CD4-positive, alpha-beta T cell (primary cell): ENCODE data around the gene ALPG. TPM values are rescaled to one million over a fixed set of nuclear protein-coding genes. Genes with fewer than 3 reads are reported as not detected.
"Not testable (repeated sequence)": the region's sequence is repeated elsewhere in the genome, so short reads cannot be mapped to it uniquely, and the experiment has no call there.

Source experiments
- ATAC-seq: fragments of 200-7000 bp; cut with Tn5 transposase; one replicate; pipeline ENCODE4 v1.10.0; 2022; ENCODE audit warnings: mild to moderate bottlenecking; ENCODE audit not compliant: poor library complexity
- CTCF ChIA-PET: fragments of 350-600 bp; sonication (Branson Sonifier 250); formaldehyde crosslinking; loops from one replicate; lab custom pipeline; 2021; ENCODE audit warnings: antibody characterized with exemption, inconsistent platforms; lab: Charles Lee
- POLR2A ChIA-PET: fragments of 350-600 bp; sonication (Branson Sonifier 250); formaldehyde crosslinking; loops from one replicate; lab custom pipeline; 2021; ENCODE audit warnings: antibody characterized with exemption, inconsistent platforms; lab: Charles Lee
- DNase-seq, 14 experiments: peaks; one replicate each; pipeline ENCODE4 v3.0.0-alpha.2; 2013 to 2020; ENCODE audit warnings: mixed read lengths in 2 of 14
- H3K27ac ChIP-seq, 2 donors: one replicate each; pipeline versions ENCODE4 v1.5.1 to v1.7.0; 2013; ENCODE audit warnings: low read length in 2 of 2, low read depth in 1 of 2, mild to moderate bottlenecking in 1 of 2
- H3K27me3 ChIP-seq, 2 experiments: 1 replicate in 1 of 2; 2 replicates in 1 of 2; pipeline versions ENCODE4 v1.6.1 to v1.7.0; 2013; ENCODE audit warnings: low read length in 2 of 2, control low read depth in 1 of 2, mild to moderate bottlenecking in 1 of 2, moderate library complexity in 1 of 2; ENCODE audit not compliant: insufficient read depth in 2 of 2, control insufficient read depth in 1 of 2
- H3K36me3 ChIP-seq: one replicate; pipeline ENCODE4 v1.6.1; 2013; ENCODE audit warnings: low read length, control low read depth; ENCODE audit not compliant: insufficient read depth
- H3K4me1 ChIP-seq: one replicate; pipeline ENCODE4 v1.6.1; 2013; ENCODE audit warnings: low read length, control low read depth; ENCODE audit not compliant: insufficient read depth
- H3K4me3 ChIP-seq: one replicate; pipeline ENCODE4 v1.5.1; 2013; ENCODE audit warnings: mild to moderate bottlenecking, low read length, moderate library complexity
- H3K9me3 ChIP-seq, 2 experiments: 1 replicate in 1 of 2; 2 replicates in 1 of 2; pipeline versions ENCODE4 v1.6.1 to v1.7.0; 2013; ENCODE audit warnings: low read length in 2 of 2, mild to moderate bottlenecking in 2 of 2, control low read depth in 1 of 2, moderate library complexity in 1 of 2; ENCODE audit not compliant: control insufficient read depth in 1 of 2, insufficient read depth in 1 of 2
- H3K27ac Mint-ChIP-seq: one replicate; pipeline ENCODE4 v1.8.0; 2020; ENCODE audit warnings: mixed read lengths
- H3K27me3 Mint-ChIP-seq: one replicate; pipeline ENCODE4 v1.8.0; 2021; ENCODE audit warnings: mixed read lengths
- H3K36me3 Mint-ChIP-seq: one replicate; pipeline ENCODE4 v1.8.0; 2021; ENCODE audit warnings: low read depth, mixed read lengths
- H3K4me1 Mint-ChIP-seq: one replicate; pipeline ENCODE4 v1.8.0; 2021; ENCODE audit warnings: low read depth, mixed read lengths
- H3K4me3 Mint-ChIP-seq: one replicate; pipeline ENCODE4 v1.8.0; 2020; ENCODE audit warnings: mild to moderate bottlenecking, mixed read lengths
- H3K9me3 Mint-ChIP-seq: one replicate; pipeline ENCODE4 v1.8.0; 2020; ENCODE audit warnings: mixed read lengths
- CTCF ChIP-seq: fragments of 200-600 bp; IDR thresholded peaks from one replicate; pipeline ENCODE4 v1.8.0; 2022; ENCODE audit warnings: antibody characterized with exemption, mild to moderate bottlenecking
- intact Hi-C, 2 experiments: fragments of 100-400 bp; cut with DNase I in 1 of 2; cut with micrococcal nuclease in 1 of 2; formaldehyde crosslinking; loops; one replicate each; pipeline versions ENCODE4 v1.15.1 to v1.9.0; 2023 to 2025; cut with DNase I, micrococcal nuclease
- total RNA-seq, 174 experiments: library from RNA in 2 of 174; stranded (reverse) in 2 of 174; gene quantifications; one replicate each; pipeline ENCODE4 v1.2.3 and lab custom pipeline; 2021 to 2026

Gene ALPG
- total RNA-seq, 2 experiments from 2014 or later: not detected

DNA sequence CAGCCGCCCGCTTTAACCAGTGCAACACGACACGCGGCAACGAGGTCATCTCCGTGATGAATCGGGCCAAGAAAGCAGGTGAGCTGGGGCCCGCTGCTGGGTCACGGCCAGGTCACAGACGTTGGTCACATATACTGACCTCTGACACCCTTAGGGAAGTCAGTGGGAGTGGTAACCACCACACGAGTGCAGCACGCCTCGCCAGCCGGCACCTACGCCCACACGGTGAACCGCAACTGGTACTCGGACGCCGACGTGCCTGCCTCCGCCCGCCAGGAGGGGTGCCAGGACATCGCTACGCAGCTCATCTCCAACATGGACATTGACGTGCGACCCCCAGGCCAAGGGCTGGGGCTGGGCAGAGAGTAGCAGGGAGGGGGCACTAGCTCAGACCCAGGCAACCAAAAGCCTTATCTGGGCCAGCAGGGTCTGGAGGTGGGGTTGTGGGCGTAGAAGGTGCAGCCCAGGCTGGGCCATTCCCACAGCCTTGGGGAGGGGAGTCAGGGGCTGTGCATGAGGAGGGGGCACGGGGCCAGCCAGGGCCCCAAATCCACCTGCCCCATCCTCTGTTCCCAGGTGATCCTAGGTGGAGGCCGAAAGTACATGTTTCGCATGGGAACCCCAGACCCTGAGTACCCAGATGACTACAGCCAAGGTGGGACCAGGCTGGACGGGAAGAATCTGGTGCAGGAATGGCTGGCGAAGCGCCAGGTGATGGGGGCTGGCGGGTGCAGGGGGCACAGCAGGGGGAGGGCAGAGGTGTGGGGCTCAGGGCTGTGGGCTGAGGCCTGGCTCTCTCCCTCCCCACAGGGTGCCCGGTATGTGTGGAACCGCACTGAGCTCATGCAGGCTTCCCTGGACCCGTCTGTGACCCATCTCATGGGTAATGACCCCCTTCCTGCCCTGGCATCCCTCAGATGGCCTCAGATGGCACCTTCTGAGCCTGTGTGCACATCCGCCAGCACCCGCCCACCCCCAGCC lies 26.7 kb upstream of the ALPG start:
- DNase-seq, H3K27ac Mint-ChIP-seq, H3K4me1 ChIP-seq, H3K36me3 ChIP-seq, H3K9me3 ChIP-seq, POLR2A ChIA-PET, CTCF ChIA-PET, H3K4me1 Mint-ChIP-seq, ATAC-seq, H3K9me3 Mint-ChIP-seq, intact Hi-C loops, H3K27ac ChIP-seq, H3K4me3 ChIP-seq, H3K36me3 Mint-ChIP-seq, H3K4me3 Mint-ChIP-seq: not testable (repeated sequence)
- peaks cover 26% of the 10 kb centered on the region for H3K27me3 Mint-ChIP-seq
- H3K27me3 ChIP-seq: peaks cover 6 to 14% of the 10 kb centered on the region in 2 experiments

DNA sequence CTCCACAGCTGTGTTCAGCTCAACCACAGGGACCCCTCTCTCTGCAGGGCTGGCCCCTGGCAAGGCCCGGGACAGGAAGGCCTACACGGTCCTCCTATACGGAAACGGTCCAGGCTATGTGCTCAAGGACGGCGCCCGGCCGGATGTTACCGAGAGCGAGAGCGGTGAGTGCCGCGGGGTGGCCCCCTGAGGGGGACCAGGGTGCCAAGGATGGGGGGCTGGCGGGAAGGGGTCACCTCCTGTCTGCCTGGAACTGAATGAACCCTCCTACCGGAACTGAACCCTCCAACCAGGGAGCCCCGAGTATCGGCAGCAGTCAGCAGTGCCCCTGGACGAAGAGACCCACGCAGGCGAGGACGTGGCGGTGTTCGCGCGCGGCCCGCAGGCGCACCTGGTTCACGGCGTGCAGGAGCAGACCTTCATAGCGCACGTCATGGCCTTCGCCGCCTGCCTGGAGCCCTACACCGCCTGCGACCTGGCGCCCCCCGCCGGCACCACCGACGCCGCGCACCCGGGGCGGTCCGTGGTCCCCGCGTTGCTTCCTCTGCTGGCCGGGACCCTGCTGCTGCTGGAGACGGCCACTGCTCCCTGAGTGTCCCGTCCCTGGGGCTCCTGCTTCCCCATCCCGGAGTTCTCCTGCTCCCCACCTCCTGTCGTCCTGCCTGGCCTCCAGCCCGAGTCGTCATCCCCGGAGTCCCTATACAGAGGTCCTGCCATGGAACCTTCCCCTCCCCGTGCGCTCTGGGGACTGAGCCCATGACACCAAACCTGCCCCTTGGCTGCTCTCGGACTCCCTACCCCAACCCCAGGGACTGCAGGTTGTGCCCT lies 25.2 kb upstream of the ALPG start:
- DNase-seq (peak in 2 of 14 experiments; percentile 8 to 16), ATAC-seq (peak; percentile 60)
- H3K36me3 ChIP-seq, H3K4me1 Mint-ChIP-seq, intact Hi-C loops, POLR2A ChIA-PET, H3K4me3 Mint-ChIP-seq, H3K4me3 ChIP-seq, H3K9me3 Mint-ChIP-seq, H3K36me3 Mint-ChIP-seq, H3K27ac ChIP-seq, H3K9me3 ChIP-seq, H3K27ac Mint-ChIP-seq, CTCF ChIA-PET, H3K4me1 ChIP-seq: not testable (repeated sequence)
- peaks cover 38% of the 10 kb centered on the region for H3K27me3 Mint-ChIP-seq
- H3K27me3 ChIP-seq: peaks cover 11 to 26% of the 10 kb centered on the region in 2 experiments

DNA sequence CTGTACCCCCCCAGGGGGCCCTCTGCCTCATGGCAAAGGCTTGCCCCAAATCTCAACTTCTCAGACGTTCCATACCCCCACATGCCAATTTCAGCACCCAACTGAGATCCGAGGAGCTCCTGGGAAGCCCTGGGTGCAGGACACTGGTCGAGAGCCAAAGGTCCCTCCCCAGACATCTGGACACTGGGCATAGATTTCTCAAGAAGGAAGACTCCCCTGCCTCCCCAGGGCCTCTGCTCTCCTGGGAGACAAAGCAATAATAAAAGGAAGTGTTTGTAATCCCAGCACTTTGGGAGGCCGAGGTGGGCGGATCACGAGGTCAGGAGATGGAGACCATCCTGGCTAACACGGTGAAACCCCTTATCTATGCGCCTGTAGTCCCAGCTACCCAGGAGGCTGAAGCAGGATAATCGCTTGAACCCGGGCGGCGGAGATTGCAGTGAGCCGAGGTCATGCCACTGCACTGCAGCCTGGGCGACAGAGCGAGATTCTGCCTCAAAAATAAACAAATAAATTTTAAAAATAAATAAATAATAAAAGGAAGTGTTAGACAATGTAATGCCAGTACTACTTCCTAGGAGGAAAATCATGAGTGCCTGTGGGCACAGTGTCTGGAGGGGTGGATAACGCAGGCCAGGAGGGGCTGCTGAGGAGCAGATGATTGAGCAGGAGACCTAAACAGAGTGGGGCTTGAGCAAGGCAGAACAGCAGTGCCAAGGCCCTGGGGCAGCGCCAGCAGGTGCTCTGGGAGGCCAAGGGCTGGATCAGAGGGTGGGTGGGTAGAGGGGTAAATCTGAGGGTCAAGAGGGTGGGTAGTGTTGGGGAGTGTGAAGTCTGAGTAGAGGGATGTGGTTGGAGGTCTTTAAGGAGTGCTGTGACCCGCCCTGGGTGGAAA lies 24.1 kb upstream of the ALPG start:
- peaks cover 0 to 19% of the 10 kb centered on the region in 2 experiments for H3K9me3 ChIP-seq
- POLR2A ChIA-PET: no interaction called here
- no peak overlapping the region for H3K27ac Mint-ChIP-seq
- intact Hi-C loops: no loop called here
- no peaks in the 10 kb centered on the region for H3K36me3 Mint-ChIP-seq
- ATAC-seq (no peak), DNase-seq (no peak)
- no peak for TF ChIP-seq CTCF
- H3K36me3 ChIP-seq: no peaks in the 10 kb centered on the region
- no peak overlapping the region for H3K4me3 ChIP-seq
- H3K27me3 Mint-ChIP-seq: peaks cover 40% of the 10 kb centered on the region
- H3K9me3 Mint-ChIP-seq: no peaks in the 10 kb centered on the region
- CTCF ChIA-PET: no interaction called here
- H3K4me1 ChIP-seq: peaks cover 3% of the 10 kb centered on the region
- peaks cover 17 to 26% of the 10 kb centered on the region in 2 experiments for H3K27me3 ChIP-seq
- H3K4me3 Mint-ChIP-seq: no peak overlapping the region
- no peak overlapping the region for H3K27ac ChIP-seq
- H3K4me1 Mint-ChIP-seq: no peaks in the 10 kb centered on the region
